ENCODE measurements around the gene PRTN3. TPM values are rescaled to one million over a fixed set of nuclear protein-coding genes. Genes with fewer than 3 reads are reported as not detected.
"Not testable (repeated sequence)": the region's sequence is repeated elsewhere in the genome, so short reads cannot be mapped to it uniquely, and the experiment has no call there.

Gene PRTN3
- total and polyA plus RNA-seq, 4 donors, result 0.17 to 225 (median 1.7) TPM

DNA sequence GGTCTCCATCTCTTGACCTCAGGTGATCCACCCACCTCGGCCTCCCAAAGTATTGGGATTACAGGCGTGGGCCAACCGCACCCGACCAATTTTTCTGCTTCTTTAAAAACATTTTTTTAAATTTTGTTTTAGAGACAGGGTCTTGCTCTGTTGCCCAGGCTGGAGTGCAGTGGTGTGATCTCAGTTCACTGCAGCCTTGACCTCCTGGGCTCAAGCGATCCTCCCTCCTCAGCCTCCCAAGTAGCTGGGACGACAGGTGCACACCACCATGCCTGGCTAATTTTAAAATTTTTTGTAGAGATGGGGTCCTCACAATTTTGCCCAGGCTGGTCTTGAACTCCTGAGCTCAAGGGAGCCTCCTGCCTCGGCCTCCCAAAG, 2.0 kb downstream of the PRTN3 start:
- H3K4me3 ChIP-seq (ENCODE audit: low read depth in 1 of 3, low read length in 3 of 3); H3K4me1 ChIP-seq (ENCODE audit: control insufficient read depth in 4 of 4, insufficient read depth in 4 of 4, low read length in 3 of 4); H3K27me3 ChIP-seq (ENCODE audit: control insufficient read depth in 4 of 4, insufficient read depth in 4 of 4, low read length in 3 of 4); H3K27ac ChIP-seq (ENCODE audit: low read depth in 1 of 2, low read length in 2 of 2); H3K9me3 ChIP-seq (ENCODE audit: control insufficient read depth in 4 of 4, low read length in 3 of 4); H3K9ac ChIP-seq (ENCODE audit: low read depth in 1 of 2, low read length in 2 of 2); H3K36me3 ChIP-seq (ENCODE audit: control insufficient read depth in 4 of 4, insufficient read depth in 3 of 4, low read depth in 1 of 4, low read length in 3 of 4); DNase-seq (ENCODE audit: low spot score): not testable (repeated sequence)
- 85% methylated on average over 7 of the region's 7 CpGs for WGBS

DNA sequence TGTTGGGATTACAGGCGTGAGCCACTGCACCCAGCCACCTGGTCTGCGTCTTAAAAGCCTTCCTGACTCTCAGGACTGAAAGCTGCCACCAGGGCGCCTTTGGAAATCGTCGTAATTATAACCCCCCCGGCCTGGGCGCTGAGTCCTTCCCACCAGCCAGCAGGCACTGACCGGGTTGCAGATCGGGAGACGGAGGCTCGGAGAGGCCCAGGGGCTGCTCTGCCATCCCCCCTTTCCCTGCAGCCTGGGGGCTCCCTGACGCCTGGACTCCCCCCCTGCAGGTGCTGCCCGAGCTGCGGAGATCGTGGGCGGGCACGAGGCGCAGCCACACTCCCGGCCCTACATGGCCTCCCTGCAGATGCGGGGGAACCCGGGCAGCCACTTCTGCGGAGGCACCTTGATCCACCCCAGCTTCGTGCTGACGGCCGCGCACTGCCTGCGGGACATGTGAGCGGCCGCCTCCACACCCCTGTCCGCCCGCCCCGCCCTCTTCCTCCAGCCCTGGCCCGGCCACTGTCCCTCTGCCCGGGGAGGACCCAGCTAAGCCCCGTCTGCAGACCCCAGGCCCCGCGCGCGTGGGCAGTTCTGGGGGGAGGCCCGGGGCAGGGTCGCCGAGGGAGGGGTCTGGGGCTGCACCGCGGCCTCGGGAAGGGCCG, 2.5 kb downstream of the PRTN3 start:
- Histone ChIP-seq H3K4me1 (ENCODE audit: control insufficient read depth in 4 of 4, insufficient read depth in 4 of 4, low read length in 3 of 4) (peaks cover 3 to 9% (median 5%) of the 10 kb centered on the region in 4 donors), H3K9ac (ENCODE audit: low read depth in 1 of 2, low read length in 2 of 2) (no peak overlapping the region), H3K9me3 (ENCODE audit: control insufficient read depth in 4 of 4, low read length in 3 of 4) (no peaks in the 10 kb centered on the region), H3K27ac (ENCODE audit: low read depth in 1 of 2, low read length in 2 of 2) (no peak overlapping the region), H3K27me3 (ENCODE audit: control insufficient read depth in 4 of 4, insufficient read depth in 4 of 4, low read length in 3 of 4) (peaks cover 0 to 5% (median 1%) of the 10 kb centered on the region in 4 donors), H3K36me3 (ENCODE audit: control insufficient read depth in 4 of 4, insufficient read depth in 3 of 4, low read depth in 1 of 4, low read length in 3 of 4) (no peaks in the 10 kb centered on the region), H3K4me3 (ENCODE audit: low read depth in 1 of 3, low read length in 3 of 3) (peak overlapping the region in 1 of 3 donors; percentile 9)
- TF ChIP-seq GABPA (IDR thresholded peaks at IDR 0.05 in 1 of 2, conservative IDR thresholded peaks at IDR 0.05 in 1 of 2) (no peak), NR2F2 (IDR thresholded peaks at IDR 0.05) (no peak), YY1 (IDR thresholded peaks at IDR 0.05) (no peak), TAF1 (conservative IDR thresholded peaks at IDR 0.05) (no peak), RAD21 (IDR thresholded peaks at IDR 0.05) (no peak), RXRA (IDR thresholded peaks at IDR 0.05) (no peak), REST (IDR thresholded peaks at IDR 0.05) (no peak), SP1 (IDR thresholded peaks at IDR 0.05) (no peak), ZBTB33 (IDR thresholded peaks at IDR 0.05) (no peak), CTCF (IDR thresholded peaks at IDR 0.05; ENCODE audit: low read depth, low read length, missing input control) (no peak)
- TF ChIP-seq, protein P1, sequence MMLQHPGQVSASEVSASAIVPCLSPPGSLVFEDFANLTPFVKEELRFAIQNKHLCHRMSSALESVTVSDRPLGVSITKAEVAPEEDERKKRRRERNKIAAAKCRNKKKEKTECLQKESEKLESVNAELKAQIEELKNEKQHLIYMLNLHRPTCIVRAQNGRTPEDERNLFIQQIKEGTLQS (IDR thresholded peaks at IDR 0.05), result no peak
- TF ChIP-seq, protein P2, sequence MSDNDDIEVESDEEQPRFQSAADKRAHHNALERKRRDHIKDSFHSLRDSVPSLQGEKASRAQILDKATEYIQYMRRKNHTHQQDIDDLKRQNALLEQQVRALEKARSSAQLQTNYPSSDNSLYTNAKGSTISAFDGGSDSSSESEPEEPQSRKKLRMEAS (IDR thresholded peaks at IDR 0.05), result no peak
- no peak for DNase-seq (ENCODE audit: low spot score)
- WGBS, result 9% methylated on average over 46 of the region's 46 CpGs

Measured in liver (tissue), 9 donors.